Posterior vena cava (tissue), 2 donors: Measurements from ENCODE around the gene AKAP17A. TPM values are rescaled to one million over a fixed set of nuclear protein-coding genes. Genes with fewer than 3 reads are reported as not detected.

ENCODE experiments used
- DNase-seq: peaks from one replicate; pipeline ENCODE4 v3.0.0-alpha.2; 2020; ENCODE audit warnings: low spot score
- intact Hi-C, 2 donors: fragments of 100-400 bp; cut with DNase I; formaldehyde crosslinking; loops; one replicate each; pipeline versions ENCODE4 v1.14.1 to v1.14.2; 2022 to 2023
- total RNA-seq, 2 donors: library from RNA; stranded (reverse); fragmentation: NEBNext Ultra II Directional; extraction: Animal tissue kit (Norgen Biotek cat#: 25700); gene quantifications; one replicate each; pipeline ENCODE4 v1.2.1, GENCODE V29; 2021
- donor health status: DM: yes; HTN: yes; CAD: no.
- donor health status: DM: yes; HTN: yes; CAD: no.

AKAP17A gene
- total RNA-seq, 2 donors from 2014 or later, result 20.8 to 23.0 TPM

GRCh38 chrX:1646009-1646408 is 54.6 kb downstream of the AKAP17A start:
- intact Hi-C loops, result loop anchor here in 1 of 2 donors (5.0 kb wide), 2 partner anchors 184 to 946 kb away; no protein-coding TSS in a partner anchor

DNA sequence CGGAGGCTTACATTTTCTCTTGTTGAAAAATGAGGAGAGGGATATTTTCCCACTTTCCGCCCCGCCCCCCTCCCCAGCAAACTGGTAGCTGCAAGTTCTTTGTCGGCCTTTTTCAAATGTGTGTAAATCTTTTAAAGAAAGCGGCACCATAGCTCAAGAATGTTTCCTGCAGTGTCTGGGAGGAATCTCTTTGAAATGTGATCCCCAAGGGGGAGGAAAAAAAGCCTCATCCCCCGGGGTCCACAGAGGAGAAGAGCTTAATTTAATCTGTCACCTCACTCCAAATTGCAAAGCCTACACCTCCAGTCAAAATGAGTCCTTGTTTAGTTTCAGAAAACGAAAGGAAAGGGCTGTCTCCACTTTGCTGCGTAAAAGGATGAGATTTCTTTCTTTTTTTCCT is 58.2 kb downstream of the AKAP17A start:
- intact Hi-C loops, result loop anchor here (5.0 to 10.0 kb wide), 3 partner anchors 187 to 945 kb away; no protein-coding TSS in a partner anchor
- no peak for DNase-seq

More at GRCh38 chrX:1646009-1646408, 54.6 kb downstream of the AKAP17A start:
- no peak for DNase-seq

Other genes starting within 250 kb of the AKAP17A start
- 100 to 1,000 TPM; 204 to 218 TPM for gene SLC25A6, start 199.5 kb upstream of the AKAP17A start, total RNA-seq
- 10 to 100 TPM; 28.2 to 29.7 TPM for gene ASMTL, start 138.7 kb upstream of the AKAP17A start, total RNA-seq
- 1 to 10 TPM; 1.4 to 2.8 TPM for gene P2RY8, start 54.4 kb upstream of the AKAP17A start, total RNA-seq
- under 1 TPM; 0.33 to 0.97 TPM for gene ASMT, start 23.5 kb downstream of the AKAP17A start, total RNA-seq